ENCODE results near the gene SLC25A1.

SLC25A1 gene

GRCh38 chr22:19137384-19138216 lies 40.9 kb downstream of the SLC25A1 start:
- TF ChIP-seq, protein P1, sequence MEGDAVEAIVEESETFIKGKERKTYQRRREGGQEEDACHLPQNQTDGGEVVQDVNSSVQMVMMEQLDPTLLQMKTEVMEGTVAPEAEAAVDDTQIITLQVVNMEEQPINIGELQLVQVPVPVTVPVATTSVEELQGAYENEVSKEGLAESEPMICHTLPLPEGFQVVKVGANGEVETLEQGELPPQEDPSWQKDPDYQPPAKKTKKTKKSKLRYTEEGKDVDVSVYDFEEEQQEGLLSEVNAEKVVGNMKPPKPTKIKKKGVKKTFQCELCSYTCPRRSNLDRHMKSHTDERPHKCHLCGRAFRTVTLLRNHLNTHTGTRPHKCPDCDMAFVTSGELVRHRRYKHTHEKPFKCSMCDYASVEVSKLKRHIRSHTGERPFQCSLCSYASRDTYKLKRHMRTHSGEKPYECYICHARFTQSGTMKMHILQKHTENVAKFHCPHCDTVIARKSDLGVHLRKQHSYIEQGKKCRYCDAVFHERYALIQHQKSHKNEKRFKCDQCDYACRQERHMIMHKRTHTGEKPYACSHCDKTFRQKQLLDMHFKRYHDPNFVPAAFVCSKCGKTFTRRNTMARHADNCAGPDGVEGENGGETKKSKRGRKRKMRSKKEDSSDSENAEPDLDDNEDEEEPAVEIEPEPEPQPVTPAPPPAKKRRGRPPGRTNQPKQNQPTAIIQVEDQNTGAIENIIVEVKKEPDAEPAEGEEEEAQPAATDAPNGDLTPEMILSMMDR (IDR thresholded peaks at IDR 0.05; ENCODE audit: insufficient read depth, low read depth, low read length, missing control alignments), result no peak
- DNase-seq (ENCODE audit: low read depth), result no peak
- no peak overlapping the region for H3K4me3 ChIP-seq (ENCODE audit: low read depth, low read length)

DNA sequence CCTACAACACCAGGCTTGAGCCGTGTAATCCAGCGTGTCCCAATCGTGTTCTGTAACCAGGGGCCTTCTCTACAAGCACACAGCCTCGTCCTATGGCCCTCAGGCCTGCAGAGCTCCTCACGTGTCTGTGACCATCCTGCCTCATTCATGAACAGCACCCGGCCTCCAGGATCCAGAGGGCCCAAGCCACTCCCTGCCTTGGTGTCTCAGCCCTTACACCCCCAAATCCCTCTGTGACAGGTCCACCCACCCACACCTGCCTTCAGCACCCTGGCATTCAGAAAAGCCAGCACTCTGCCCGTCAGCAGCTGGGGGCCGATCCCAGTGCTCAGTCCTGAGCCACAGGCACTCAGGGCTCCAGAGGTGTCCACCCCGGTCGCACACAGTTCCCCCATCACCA lies 41.6 kb downstream of the SLC25A1 start:
- H3K4me3 ChIP-seq (ENCODE audit: low read depth, low read length), result no peak overlapping the region
- DNase-seq (ENCODE audit: low read depth), result no peak
- TF ChIP-seq, protein P1 (IDR thresholded peaks at IDR 0.05; ENCODE audit: insufficient read depth, low read depth, low read length, missing control alignments), result no peak

DNA sequence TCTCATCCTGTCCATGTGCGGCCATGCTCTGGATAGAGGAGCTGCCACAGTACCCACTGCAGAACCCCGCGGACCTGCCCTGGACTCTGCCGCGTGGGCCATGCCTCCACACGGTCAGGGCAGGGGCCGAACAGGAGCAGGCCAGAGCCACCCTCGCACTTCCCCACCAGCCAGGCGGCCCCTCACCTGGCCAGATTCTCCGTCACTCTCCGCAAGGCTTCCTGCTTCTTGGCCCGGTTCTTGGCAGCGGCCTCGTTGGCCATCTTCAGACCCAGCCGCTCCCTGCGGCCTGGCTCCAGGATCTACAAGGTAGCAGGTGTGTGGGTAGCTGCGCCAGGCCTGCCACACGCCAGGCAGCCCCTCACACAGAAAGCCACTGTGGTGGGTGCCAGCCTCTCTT lies 43.7 kb downstream of the SLC25A1 start:
- no peak overlapping the region for H3K4me3 ChIP-seq (ENCODE audit: low read depth, low read length)
- DNase-seq (ENCODE audit: low read depth), result no peak
- TF ChIP-seq, protein P1 (IDR thresholded peaks at IDR 0.05; ENCODE audit: insufficient read depth, low read depth, low read length, missing control alignments), result no peak

DNA sequence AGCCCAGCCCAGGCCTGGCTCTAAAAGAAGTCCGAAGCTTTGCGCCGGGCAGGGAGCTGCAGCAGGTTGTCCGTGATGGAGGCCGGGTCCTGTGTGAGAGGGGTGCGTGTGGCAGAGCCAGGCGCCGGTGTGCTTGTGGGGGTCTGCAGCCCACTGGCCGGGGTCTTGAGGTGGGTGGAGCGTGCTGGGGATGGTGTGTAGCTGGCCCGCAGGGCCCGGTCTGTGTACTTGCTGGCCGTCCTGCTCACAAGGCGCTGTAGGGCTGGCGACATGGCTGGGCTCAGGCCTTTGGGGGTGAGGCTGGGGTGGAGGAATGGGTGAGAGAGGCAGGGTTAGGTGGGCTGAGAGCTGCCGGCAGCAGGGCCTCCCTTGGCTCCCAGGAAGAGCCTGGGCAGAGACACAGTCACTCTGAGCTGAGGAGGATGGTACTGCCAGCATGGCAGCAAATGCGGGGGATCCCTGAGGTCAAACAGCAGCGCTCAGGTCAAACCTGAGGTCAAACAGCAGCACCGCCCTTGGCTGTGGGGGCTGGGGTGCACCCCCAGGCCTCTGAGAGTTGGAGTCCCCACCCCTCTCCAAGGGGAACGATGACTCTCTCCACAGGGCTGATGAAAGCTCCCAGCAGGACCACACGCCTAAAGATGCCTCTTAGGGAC lies 44.2 kb downstream of the SLC25A1 start:
- TF ChIP-seq, protein P1 (IDR thresholded peaks at IDR 0.05; ENCODE audit: insufficient read depth, low read depth, low read length, missing control alignments), result no peak
- no peak overlapping the region for H3K4me3 ChIP-seq (ENCODE audit: low read depth, low read length)
- no peak for DNase-seq (ENCODE audit: low read depth)

DNA sequence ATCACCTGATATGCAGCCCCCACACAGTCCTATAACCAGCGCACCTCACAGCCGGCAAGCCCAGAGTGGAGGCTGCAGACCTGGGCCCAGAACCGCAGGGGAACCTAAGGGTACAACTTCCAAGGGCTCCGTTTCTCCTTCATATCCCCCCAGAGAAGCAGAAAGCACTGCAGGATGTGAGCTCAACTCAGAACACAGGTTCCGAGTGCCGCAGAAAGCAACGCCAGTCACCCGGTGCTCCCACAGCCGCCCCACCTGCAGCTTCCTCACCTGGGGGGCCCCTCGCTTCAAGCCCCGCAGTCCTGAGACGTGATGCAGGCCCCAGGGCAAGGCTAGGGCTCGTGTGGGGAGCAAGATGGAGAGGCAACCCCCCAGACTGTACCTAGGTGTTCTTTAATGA lies 45.0 kb downstream of the SLC25A1 start:
- DNase-seq (ENCODE audit: low read depth), result no peak
- TF ChIP-seq, protein P1 (IDR thresholded peaks at IDR 0.05; ENCODE audit: insufficient read depth, low read depth, low read length, missing control alignments), result no peak
- H3K4me3 ChIP-seq (ENCODE audit: low read depth, low read length), result no peak overlapping the region

GRCh38 chr22:19132693-19133400 lies 45.7 kb downstream of the SLC25A1 start:
- TF ChIP-seq, protein P1 (IDR thresholded peaks at IDR 0.05; ENCODE audit: insufficient read depth, low read depth, low read length, missing control alignments), result no peak
- no peak overlapping the region for H3K4me3 ChIP-seq (ENCODE audit: low read depth, low read length)
- no peak for DNase-seq (ENCODE audit: low read depth)
